A673 (cell line): ENCODE measurements around the gene CHRNB1.

Experiments used
- CTCF ChIP-seq: fragments of 300-800, 200-600 bp; sonication (generic); conservative IDR thresholded peaks from 2 replicates; pipeline ENCODE4 v1.5.1; 2017; ENCODE audit warnings: low read depth, mild to moderate bottlenecking, antibody characterized with exemption, low read length, moderate library complexity, mixed read lengths
- EZH2 ChIP-seq: fragments of 200-600 bp; sonication (generic); IDR thresholded peaks from 2 replicates; pipeline ENCODE4 v1.6.1; 2017; ENCODE audit warnings: borderline replicate concordance, low read depth, mild to moderate bottlenecking, mixed read lengths, antibody characterized with exemption, low read length; ENCODE audit not compliant: poor library complexity, severe bottlenecking

DNA sequence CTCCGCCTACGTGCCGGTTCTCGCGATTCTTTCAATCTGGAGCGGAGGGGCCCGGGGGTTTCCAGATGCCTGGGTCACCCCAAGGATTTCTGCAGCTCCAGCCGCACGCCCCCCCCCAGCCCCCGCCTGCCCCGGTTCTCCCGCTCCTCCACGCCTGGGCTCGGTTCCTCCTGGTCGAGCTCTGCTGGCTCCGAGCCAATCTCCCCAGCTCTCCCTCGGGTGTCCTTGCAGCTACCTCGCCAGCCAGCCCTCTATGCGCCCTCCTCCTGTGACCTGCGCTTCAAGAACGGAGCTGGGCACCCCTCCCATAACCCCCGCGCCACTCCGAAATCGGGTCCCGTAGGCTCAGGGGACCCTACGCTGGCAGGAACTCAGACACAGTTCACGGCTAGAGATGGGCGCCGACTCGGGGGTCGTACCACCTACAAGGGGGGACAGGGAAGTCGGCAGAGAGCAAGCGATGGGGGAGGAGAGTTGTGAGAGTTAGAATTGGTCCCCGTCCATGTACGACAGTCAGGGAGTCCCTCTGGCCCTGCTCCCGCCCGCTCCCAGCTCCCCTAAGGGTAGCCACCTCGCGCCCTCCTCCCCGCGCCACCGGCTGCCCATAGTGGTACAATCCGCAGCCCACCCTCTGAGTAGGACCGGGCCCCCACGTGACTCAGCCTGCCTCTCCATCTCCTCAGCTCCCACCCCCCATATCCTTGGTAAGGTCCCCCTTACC is 4.6 kb upstream of the CHRNB1 start:
- TF ChIP-seq CTCF (no peak), EZH2 (no peak)
